K562 (cell line): ENCODE data around the gene FAM111B. TPM values are rescaled to one million over a fixed set of nuclear protein-coding genes. Genes with fewer than 3 reads are reported as not detected.

ENCODE experiments used
- ARID4B ChIP-seq: sonication (generic); formaldehyde crosslinking; IDR thresholded peaks from 2 replicates; pipeline ENCODE4 v1.8.0; 2022; ENCODE audit warnings: mild to moderate bottlenecking, missing genetic modification reagents
- BDP1 ChIP-seq: IDR thresholded peaks from 3 replicates; pipeline ENCODE4 v1.6.1; 2011; ENCODE audit not compliant: insufficient read length, insufficient read depth
- CAMTA2 ChIP-seq: fragments of 250-450 bp; sonication (Bioruptor Pico); conservative IDR thresholded peaks from 2 replicates; pipeline ENCODE4 v1.5.1; 2022
- CEBPZ ChIP-seq: fragments of 150-350 bp; IDR thresholded peaks from 2 replicates; pipeline ENCODE4 v1.6.1; 2014; ENCODE audit warnings: low read depth, mild to moderate bottlenecking, low read length, borderline replicate concordance
- DIDO1 ChIP-seq: fragments of 450-650 bp; IDR thresholded peaks from 2 replicates; pipeline ENCODE4 v1.6.1; 2016; ENCODE audit warnings: low read depth, missing biosample characterization, missing genetic modification characterization
- GATAD2B ChIP-seq: fragments of 450-650 bp; IDR thresholded peaks from 2 replicates; pipeline ENCODE4 v1.6.1; 2017; ENCODE audit warnings: mild to moderate bottlenecking, borderline replicate concordance
- LCOR ChIP-seq: sonication (generic); formaldehyde crosslinking; IDR thresholded peaks from 2 replicates; pipeline ENCODE4 v1.8.0; 2022; ENCODE audit warnings: mild to moderate bottlenecking, missing genetic modification reagents
- MXI1 ChIP-seq: IDR thresholded peaks from 2 replicates; pipeline ENCODE4 v1.6.1; 2011; ENCODE audit warnings: low read depth, mild to moderate bottlenecking, improper control_type of control experiment, low read length
- POLR2AphosphoS2 ChIP-seq: IDR thresholded peaks from 2 replicates; pipeline ENCODE4 v1.6.1; 2012; ENCODE audit warnings: low read length, improper control_type of control experiment
- SFPQ ChIP-seq: fragments of 200-400 bp; formaldehyde crosslinking; IDR thresholded peaks from 2 replicates; pipeline ENCODE4 v1.6.1; 2017; ENCODE audit warnings: mild to moderate bottlenecking, low read depth, low read length, moderate library complexity
- SMARCA4 ChIP-seq: fragments of 450-650 bp; IDR thresholded peaks from 2 replicates; pipeline ENCODE4 v1.6.1; 2016
- TARDBP ChIP-seq: fragments of 450-650 bp; IDR thresholded peaks from 2 replicates; pipeline ENCODE4 v1.6.1; 2016
- ZNF133 ChIP-seq: fragments of 250-450 bp; sonication (Bioruptor Pico); IDR thresholded peaks from 2 replicates; pipeline ENCODE4 v1.4.0; 2020; ENCODE audit warnings: mild to moderate bottlenecking
- ZNF354B ChIP-seq: fragments of 250-450 bp; sonication (Bioruptor Pico); IDR thresholded peaks from 2 replicates; pipeline ENCODE4 v1.4.0; 2020
- polyA plus RNA-seq, 8 experiments: library from polyadenylated mRNA; depleted of rRNA in 4 of 8; stranded (reverse) in 5 of 8; unstranded in 3 of 8; fragments of >200 nt; fragmentation: Nextera tagmentation in 2 of 8; fragmentation: Illumina TruSeq in 1 of 8; extraction: Ambion mirVana in 2 of 8; extraction: Trizol in 1 of 8; gene quantifications; 2 replicates each; pipeline versions ENCODE4 v1.2.1 to v1.2.3, GENCODE V29; 2011 to 2014; ENCODE audit warnings: inconsistent platforms in 1 of 8, missing spikeins in 1 of 8
- total RNA-seq, 7 experiments: library from RNA; depleted of rRNA in 6 of 7; stranded (reverse); fragments of >200 nt in 6 of 7; fragmentation: Illumina TruSeq in 2 of 7; extraction: Trizol in 2 of 7; gene quantifications; 2 replicates each; pipeline versions ENCODE4 v1.2.1 to v1.2.3, GENCODE V29; 2011 to 2021; ENCODE audit warnings: low replicate concordance in 1 of 7

FAM111B gene
- total and polyA plus RNA-seq, 9 of the 15 experiments (the other 6 are each of a cell fraction or from before 2014, with no cell fraction given), result 0.01 to 0.33 (median 0.06) TPM; not detected in 5

- peak; percentile 81; the same call in 1 of the 2 replicates for TF ChIP-seq ARID4B (CRISPR knock-in tag)
- TF ChIP-seq SFPQ, result no peak
- TF ChIP-seq LCOR, result no peak
- 0 out of 2 replicates have a peak, but pooled peaks have one; percentile 53 for TF ChIP-seq SMARCA4
- no peak for TF ChIP-seq ZNF354B
- no peak for TF ChIP-seq BDP1
- 0 out of 2 replicates have a peak, but pooled peaks have one; percentile 70 for TF ChIP-seq TARDBP
- TF ChIP-seq GATAD2B, result no peak
- no peak for TF ChIP-seq CEBPZ
- no peak for TF ChIP-seq MXI1
- TF ChIP-seq CAMTA2 (CRISPR knock-in tag), result no peak
- no peak for TF ChIP-seq DIDO1 (tag)
- no peak for TF ChIP-seq POLR2AphosphoS2
- TF ChIP-seq ZNF133 (CRISPR knock-in tag), result no peak
Observed at GRCh38 chr11:59142530-59143507, 35.8 kb downstream of the FAM111B start, which contains the start of gene FAM111A (continued).
